Activated naive CD4-positive, alpha-beta T cell treated with anti-CD3 and anti-CD28 coated beads, Interleukin-2, amount 50 U/mL, for 24 hours (primary cell): Measurements from ENCODE around the gene SULT1C4.
"Not testable (repeated sequence)": the region's sequence is repeated elsewhere in the genome, so short reads cannot be mapped to it uniquely, and the experiment has no call there.

Experiments used
- H3K27ac Mint-ChIP-seq: one replicate; pipeline ENCODE4 v1.8.0; 2021; ENCODE audit warnings: mild to moderate bottlenecking, mixed read lengths
- H3K27me3 Mint-ChIP-seq: one replicate; pipeline ENCODE4 v1.8.0; 2021; ENCODE audit warnings: mixed read lengths
- H3K36me3 Mint-ChIP-seq: one replicate; pipeline ENCODE4 v1.8.0; 2021; ENCODE audit warnings: mixed read lengths
- H3K4me1 Mint-ChIP-seq: one replicate; pipeline ENCODE4 v1.8.0; 2021; ENCODE audit warnings: mixed read lengths
- H3K4me3 Mint-ChIP-seq: one replicate; pipeline ENCODE4 v1.8.0; 2021; ENCODE audit warnings: mild to moderate bottlenecking, mixed read lengths
- H3K9me3 Mint-ChIP-seq: one replicate; pipeline ENCODE4 v1.8.0; 2021; ENCODE audit warnings: mixed read lengths

SULT1C4 gene

GRCh38 chr2:108377815-108378630 is at the start of gene SULT1C4:
Gene SULT1C4 (plus strand): TSS chr2:108377954. CDS start chr2:108378338, 384 bp downstream.
- H3K27me3 Mint-ChIP-seq: peaks cover 2% of the 10 kb centered on the region
- no peaks in the 10 kb centered on the region for H3K4me1 Mint-ChIP-seq
- no peak within 1 kb of the TSS for H3K27ac Mint-ChIP-seq
- H3K9me3 Mint-ChIP-seq: no peaks in the 10 kb centered on the region
- no peaks in the 10 kb centered on the region for H3K36me3 Mint-ChIP-seq
- H3K4me3 Mint-ChIP-seq: no peak within 1 kb of the TSS

DNA sequence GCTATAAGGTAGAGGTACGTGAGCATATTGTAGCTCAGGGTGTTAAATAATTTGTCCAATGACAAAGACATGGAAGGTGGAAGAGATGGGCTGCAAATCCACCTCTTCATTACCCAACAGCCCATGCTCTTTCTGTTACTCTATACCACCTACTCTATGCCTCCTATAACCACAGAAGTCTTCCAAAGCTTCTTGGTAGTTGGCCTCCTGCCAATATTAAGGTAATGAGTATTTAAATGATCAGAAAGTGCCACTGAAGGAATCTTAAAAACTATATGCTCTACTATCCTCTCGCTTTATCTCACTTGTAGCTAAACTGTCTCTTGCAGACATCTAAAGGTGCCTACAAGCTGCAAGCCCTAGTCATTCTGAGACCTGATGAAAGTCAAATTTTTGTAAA is 48.0 kb upstream of the SULT1C4 start:
- Mint-ChIP-seq H3K27ac (no peak overlapping the region), H3K4me1 (no peaks in the 10 kb centered on the region), H3K4me3 (no peak overlapping the region), H3K9me3 (no peaks in the 10 kb centered on the region), H3K27me3 (peaks cover 2% of the 10 kb centered on the region), H3K36me3 (no peaks in the 10 kb centered on the region)

DNA sequence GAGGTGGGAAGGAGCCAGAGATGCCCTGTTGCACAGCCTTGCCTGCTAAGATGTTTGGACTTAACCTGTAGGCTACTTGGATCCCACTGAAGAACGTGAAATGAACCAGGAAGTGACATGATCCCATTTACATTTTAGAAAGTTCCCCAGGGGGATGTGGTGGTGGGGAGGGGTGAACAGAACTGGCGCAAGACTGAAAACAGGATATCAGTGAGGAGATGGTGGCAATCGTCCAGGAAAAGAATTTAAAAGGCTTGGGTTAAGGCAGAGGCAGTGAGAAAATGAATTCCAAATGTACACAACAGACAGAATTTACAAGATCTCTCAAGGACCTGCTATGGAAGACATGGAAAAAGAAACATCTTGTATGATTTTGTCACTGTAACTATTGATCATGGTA is 46.8 kb upstream of the SULT1C4 start:
- Mint-ChIP-seq H3K27me3 (peaks cover 4% of the 10 kb centered on the region), H3K27ac (no peak overlapping the region), H3K9me3 (no peaks in the 10 kb centered on the region), H3K4me3 (no peak overlapping the region), H3K4me1 (no peaks in the 10 kb centered on the region), H3K36me3 (no peaks in the 10 kb centered on the region)

- Mint-ChIP-seq H3K4me1 (no peaks in the 10 kb centered on the region), H3K4me3 (no peak overlapping the region), H3K27ac (no peak overlapping the region), H3K36me3 (no peaks in the 10 kb centered on the region), H3K9me3 (no peaks in the 10 kb centered on the region), H3K27me3 (peaks cover 11% of the 10 kb centered on the region)
These were observed 31.8 kb upstream of the SULT1C4 start for GRCh38 chr2:108345951-108346350.

GRCh38 chr2:108346827-108347226 is 30.9 kb upstream of the SULT1C4 start:
- H3K27ac Mint-ChIP-seq: no peak overlapping the region
- H3K27me3 Mint-ChIP-seq: peaks cover 12% of the 10 kb centered on the region
- no peaks in the 10 kb centered on the region for H3K36me3 Mint-ChIP-seq
- H3K4me1 Mint-ChIP-seq: no peaks in the 10 kb centered on the region
- no peak overlapping the region for H3K4me3 Mint-ChIP-seq
- no peaks in the 10 kb centered on the region for H3K9me3 Mint-ChIP-seq

DNA sequence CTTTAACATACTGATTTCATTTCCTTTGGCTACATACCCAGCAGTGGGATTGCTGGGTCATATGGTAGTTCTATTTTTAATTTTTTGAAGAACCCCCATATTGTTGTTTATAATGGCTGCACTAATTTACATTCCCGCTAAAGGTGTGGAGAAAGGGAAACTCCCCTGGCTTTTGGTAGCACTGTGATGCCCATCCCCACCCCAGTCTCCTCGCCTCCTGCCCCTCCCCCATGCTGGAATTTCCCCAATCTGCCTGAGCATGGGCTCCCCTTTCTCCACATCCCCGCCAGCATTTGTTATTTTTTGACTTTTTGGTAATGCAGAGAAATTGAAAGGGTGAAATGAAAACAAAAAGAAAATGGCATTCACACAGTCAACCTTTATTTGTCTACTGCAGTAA is 30.0 kb upstream of the SULT1C4 start:
- H3K4me3 Mint-ChIP-seq: no peak overlapping the region
- H3K9me3 Mint-ChIP-seq: no peaks in the 10 kb centered on the region
- no peaks in the 10 kb centered on the region for H3K36me3 Mint-ChIP-seq
- no peaks in the 10 kb centered on the region for H3K4me1 Mint-ChIP-seq
- no peak overlapping the region for H3K27ac Mint-ChIP-seq
- peaks cover 10% of the 10 kb centered on the region for H3K27me3 Mint-ChIP-seq

DNA sequence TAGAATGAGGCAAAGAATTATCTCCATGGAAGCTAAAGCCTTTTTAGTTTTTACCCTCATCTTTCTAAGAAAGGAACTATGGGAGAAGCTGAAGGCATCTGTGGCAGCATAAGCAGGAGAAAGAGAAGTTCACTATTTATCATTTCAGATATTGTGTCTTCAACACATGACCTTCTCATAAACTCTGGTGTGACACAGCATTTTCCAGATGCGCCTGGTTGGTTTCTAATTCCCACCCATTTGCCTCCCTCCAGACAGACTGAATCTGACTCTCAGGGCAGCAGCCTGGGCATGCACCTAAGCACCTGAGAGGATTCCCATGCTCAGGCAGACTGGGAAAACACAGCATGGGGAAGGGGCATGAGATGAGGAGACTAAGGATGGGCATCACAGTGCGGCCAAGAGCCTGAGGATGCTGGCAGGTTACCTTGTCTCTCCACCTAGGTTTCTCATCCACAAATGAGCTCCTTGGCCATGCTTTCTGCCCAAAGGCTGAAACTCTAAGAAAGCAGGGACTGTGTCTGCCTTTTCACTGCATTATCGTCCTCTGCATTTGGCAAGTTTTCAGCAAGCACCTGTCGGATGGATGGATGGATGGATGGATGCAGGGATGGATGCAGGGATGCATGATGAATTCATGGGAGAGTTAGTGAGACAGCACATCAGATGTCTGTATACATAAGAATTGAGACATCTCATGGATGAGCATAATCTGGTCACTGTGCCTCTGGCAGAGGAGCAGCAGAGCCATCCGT is 28.8 kb upstream of the SULT1C4 start:
- no peak overlapping the region for H3K27ac Mint-ChIP-seq
- H3K9me3 Mint-ChIP-seq: no peaks in the 10 kb centered on the region
- no peaks in the 10 kb centered on the region for H3K36me3 Mint-ChIP-seq
- H3K4me3 Mint-ChIP-seq: no peak overlapping the region
- no peaks in the 10 kb centered on the region for H3K4me1 Mint-ChIP-seq
- peaks cover 8% of the 10 kb centered on the region for H3K27me3 Mint-ChIP-seq

GRCh38 chr2:108349571-108349928 is 28.2 kb upstream of the SULT1C4 start:
- Mint-ChIP-seq H3K4me1 (no peaks in the 10 kb centered on the region), H3K27me3 (peaks cover 10% of the 10 kb centered on the region), H3K4me3 (no peak overlapping the region), H3K27ac (no peak overlapping the region), H3K9me3 (no peaks in the 10 kb centered on the region), H3K36me3 (no peaks in the 10 kb centered on the region)

DNA sequence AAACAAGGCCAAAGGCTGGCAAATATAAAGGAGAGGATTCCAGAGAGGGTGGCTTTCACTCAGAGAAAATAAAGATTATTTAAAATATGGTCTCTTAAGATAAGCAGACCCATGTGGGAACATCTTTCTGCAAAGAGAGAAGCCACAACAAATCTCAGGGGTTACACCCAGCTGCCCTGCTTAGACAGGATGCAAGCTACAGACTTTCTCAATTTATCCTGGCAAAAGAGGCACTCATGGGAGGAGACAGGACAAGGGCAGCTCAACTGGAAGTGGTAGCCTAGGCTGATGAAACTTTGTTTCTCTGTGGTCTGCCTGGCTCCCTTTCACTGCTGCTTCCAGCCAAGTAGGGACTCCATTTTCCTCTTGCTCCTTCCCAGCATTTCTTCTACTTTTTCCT is 25.9 kb upstream of the SULT1C4 start:
- H3K36me3 Mint-ChIP-seq: no peaks in the 10 kb centered on the region
- no peak overlapping the region for H3K4me3 Mint-ChIP-seq
- H3K27me3 Mint-ChIP-seq: peaks cover 10% of the 10 kb centered on the region
- H3K27ac Mint-ChIP-seq: no peak overlapping the region
- H3K9me3 Mint-ChIP-seq: no peaks in the 10 kb centered on the region
- H3K4me1 Mint-ChIP-seq: no peaks in the 10 kb centered on the region

- H3K9me3 Mint-ChIP-seq: no peaks in the 10 kb centered on the region
- H3K36me3 Mint-ChIP-seq: no peaks in the 10 kb centered on the region
- no peaks in the 10 kb centered on the region for H3K4me1 Mint-ChIP-seq
- peaks cover 15% of the 10 kb centered on the region for H3K27me3 Mint-ChIP-seq
- H3K27ac Mint-ChIP-seq: no peak overlapping the region
- H3K4me3 Mint-ChIP-seq: no peak overlapping the region
These were observed 23.6 kb upstream of the SULT1C4 start for GRCh38 chr2:108354136-108354535.

DNA sequence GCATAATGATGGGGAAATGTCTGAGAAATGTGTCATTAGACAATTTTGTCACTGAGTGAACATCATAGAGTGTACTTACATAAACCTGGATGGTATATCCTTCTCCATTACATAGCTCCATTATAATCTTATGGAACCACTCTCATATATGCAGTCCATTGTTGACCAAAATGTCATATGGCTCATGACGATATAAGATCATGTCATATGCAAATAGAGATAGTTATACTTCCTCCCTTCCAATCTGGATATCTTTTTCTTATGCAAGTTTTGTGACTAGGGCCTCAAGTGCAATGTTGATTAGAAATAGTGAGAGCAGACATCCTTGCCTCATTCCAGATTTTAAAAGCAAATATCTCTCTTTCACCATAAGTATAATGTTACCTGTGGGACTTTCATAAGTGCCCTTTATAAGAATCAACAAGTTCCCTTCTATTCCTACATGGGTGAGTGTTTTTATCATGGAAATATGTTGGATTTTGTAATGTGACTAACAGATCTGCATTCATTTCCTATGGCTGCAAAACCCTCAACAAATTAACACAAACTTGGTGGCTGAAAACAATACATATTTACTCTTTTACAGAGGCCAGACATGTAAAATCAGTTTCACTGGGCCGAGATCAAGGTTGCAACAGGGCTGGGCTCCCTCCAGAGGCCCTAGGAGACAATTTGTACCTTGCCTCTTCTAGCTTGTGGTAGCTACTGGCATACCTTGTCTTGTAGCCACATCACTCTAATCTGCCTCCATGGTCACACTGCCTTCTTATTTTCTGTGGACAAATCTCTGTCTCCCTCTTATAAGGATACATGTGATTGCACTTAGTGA is 21.6 kb upstream of the SULT1C4 start:
- Mint-ChIP-seq H3K27ac (no peak overlapping the region), H3K36me3 (no peaks in the 10 kb centered on the region), H3K4me1 (no peaks in the 10 kb centered on the region), H3K4me3 (no peak overlapping the region), H3K27me3 (peaks cover 18% of the 10 kb centered on the region), H3K9me3 (no peaks in the 10 kb centered on the region)

DNA sequence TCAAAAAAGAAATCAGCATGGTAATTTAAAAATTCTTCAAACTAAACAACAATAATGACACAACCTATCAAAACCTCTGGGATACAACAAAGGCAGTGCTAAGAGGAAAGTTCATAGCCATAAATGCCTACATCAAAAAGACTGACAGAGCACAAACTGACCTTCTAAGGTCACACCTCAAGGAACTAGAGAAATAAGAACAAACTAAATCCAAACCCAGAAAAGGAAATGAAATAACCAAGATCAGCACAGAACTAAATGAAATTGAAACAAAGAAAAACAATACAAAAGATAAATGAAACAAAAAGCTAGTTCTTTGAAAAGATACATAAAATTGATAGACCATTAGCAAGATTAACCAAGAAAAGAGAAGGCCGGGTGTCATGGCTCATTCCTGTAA is 18.4 kb upstream of the SULT1C4 start:
- not testable (repeated sequence) for H3K36me3 Mint-ChIP-seq, H3K4me1 Mint-ChIP-seq, H3K27ac Mint-ChIP-seq, H3K4me3 Mint-ChIP-seq, H3K9me3 Mint-ChIP-seq
- H3K27me3 Mint-ChIP-seq: peaks cover 19% of the 10 kb centered on the region

- H3K27me3 Mint-ChIP-seq: peaks cover 20% of the 10 kb centered on the region
- H3K4me3 Mint-ChIP-seq: no peak overlapping the region
- H3K9me3 Mint-ChIP-seq: no peaks in the 10 kb centered on the region
- no peak overlapping the region for H3K27ac Mint-ChIP-seq
- H3K4me1 Mint-ChIP-seq: no peaks in the 10 kb centered on the region
- no peaks in the 10 kb centered on the region for H3K36me3 Mint-ChIP-seq
These were observed 16.8 kb upstream of the SULT1C4 start for GRCh38 chr2:108360776-108361468.

DNA sequence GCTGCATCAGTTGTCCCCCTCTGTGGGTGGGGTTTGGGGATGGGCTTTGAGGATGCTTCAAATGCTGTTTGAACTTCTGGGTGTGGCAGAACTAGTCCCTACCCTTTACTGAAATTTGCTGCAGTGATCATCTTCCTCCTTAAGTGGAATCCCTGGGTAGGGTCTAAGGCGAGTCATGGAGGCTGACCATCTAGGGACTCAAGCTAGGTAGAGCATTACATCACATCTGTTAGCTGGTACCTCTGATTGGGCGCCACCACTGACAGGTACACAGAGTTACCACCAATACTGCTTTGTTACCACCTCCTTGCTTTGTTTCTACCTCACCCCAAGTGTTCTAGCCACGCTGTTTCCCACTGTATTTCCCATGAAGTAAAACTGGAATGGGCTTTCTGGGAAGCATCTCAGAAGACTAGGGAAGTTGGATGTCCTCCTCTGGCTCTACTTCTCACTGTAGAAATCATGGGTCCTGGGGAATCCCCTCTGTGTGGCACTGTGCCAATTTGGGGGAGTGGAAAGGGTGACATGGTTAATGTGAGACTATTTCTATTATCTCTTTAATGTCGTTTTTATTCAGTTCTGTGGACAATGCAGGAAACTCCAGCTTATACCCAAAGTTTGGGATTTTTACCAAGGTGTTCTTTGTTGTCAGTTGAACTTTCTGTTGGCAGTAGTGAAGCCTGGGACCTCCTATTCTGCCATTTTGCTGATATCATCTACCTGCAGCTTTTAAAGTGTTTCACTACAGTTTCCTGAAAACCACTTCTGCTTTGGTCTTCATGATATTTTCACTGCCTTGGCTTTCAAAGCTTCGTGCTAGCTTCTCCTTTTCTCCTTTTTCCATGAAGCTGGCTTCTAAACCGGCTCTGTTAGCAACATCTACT is 14.5 kb upstream of the SULT1C4 start:
- peaks cover 16% of the 10 kb centered on the region for H3K27me3 Mint-ChIP-seq
- H3K4me3 Mint-ChIP-seq: no peak overlapping the region
- H3K27ac Mint-ChIP-seq: no peak overlapping the region
- H3K9me3 Mint-ChIP-seq: no peaks in the 10 kb centered on the region
- H3K36me3 Mint-ChIP-seq: no peaks in the 10 kb centered on the region
- H3K4me1 Mint-ChIP-seq: no peaks in the 10 kb centered on the region

DNA sequence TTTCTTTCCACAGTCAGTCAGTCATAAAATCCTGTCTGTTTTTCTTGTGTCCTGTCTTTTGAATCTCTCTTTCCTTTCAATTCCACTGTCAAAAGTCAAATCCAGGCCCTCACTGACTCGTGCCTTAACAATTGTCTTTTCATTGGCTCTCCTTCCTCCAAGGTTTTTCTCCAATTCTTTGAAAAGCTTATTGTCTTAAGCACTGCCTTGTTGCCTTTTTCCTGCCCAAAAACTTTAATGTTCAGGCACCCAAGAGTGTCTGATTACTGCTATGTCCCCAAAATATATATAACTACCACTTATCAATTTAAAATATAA is 13.9 kb upstream of the SULT1C4 start:
- Mint-ChIP-seq H3K4me1 (no peaks in the 10 kb centered on the region), H3K9me3 (no peaks in the 10 kb centered on the region), H3K27ac (no peak overlapping the region), H3K36me3 (no peaks in the 10 kb centered on the region), H3K27me3 (peaks cover 16% of the 10 kb centered on the region), H3K4me3 (no peak overlapping the region)
